HL-60/S4 treated with retinoic acid at 250 ng/mL for 4 days and 3 days (cell line): Measurements from ENCODE around the gene LCORL.
"Not testable (repeated sequence)": the region's sequence is repeated elsewhere in the genome, so short reads cannot be mapped to it uniquely, and the experiment has no call there.

Source experiments
- in situ Hi-C: fragments of 300-500 bp; cut with MboI; formaldehyde crosslinking; loops from 2 replicates; pipeline ENCODE4 v1.7.0; 2022; ENCODE audit warnings: low sequenced_read_pairs

Gene LCORL

GRCh38 chr4:17861906-17862305 is 159.6 kb downstream of the LCORL start:
- in situ Hi-C loops, result not testable (repeated sequence)

GRCh38 chr4:17859793-17860406 is 161.7 kb downstream of the LCORL start:
- in situ Hi-C loops, result no loop called here

GRCh38 chr4:17854036-17854435 is 167.5 kb downstream of the LCORL start:
- in situ Hi-C loops, result no loop called here

GRCh38 chr4:17851959-17852358 is 169.6 kb downstream of the LCORL start:
- in situ Hi-C loops, result no loop called here

- in situ Hi-C loops, result not testable (repeated sequence)
Measured at GRCh38 chr4:17850295-17850694, 171.3 kb downstream of the LCORL start.

- in situ Hi-C loops, result no loop called here
Measured at GRCh38 chr4:17846266-17846665, 175.3 kb downstream of the LCORL start.

- in situ Hi-C loops, result loop anchor here (25.0 kb wide), 2 partner anchors 262 to 538 kb away; no protein-coding TSS in a partner anchor
Measured at GRCh38 chr4:17823871-17824669, 197.5 kb downstream of the LCORL start.

- in situ Hi-C loops, result loop anchor here (25.0 kb wide), 2 partner anchors 255 to 545 kb away; no protein-coding TSS in a partner anchor
Measured at GRCh38 chr4:17817027-17817426, 204.5 kb downstream of the LCORL start.

- in situ Hi-C loops, result loop anchor here (25.0 kb wide), 2 partner anchors 254 to 546 kb away; no protein-coding TSS in a partner anchor
Measured at GRCh38 chr4:17816142-17816541, 205.4 kb downstream of the LCORL start.

- in situ Hi-C loops, result loop anchor here (25.0 kb wide), 2 partner anchors 252 to 548 kb away; no protein-coding TSS in a partner anchor
Measured at GRCh38 chr4:17814140-17814539, 207.4 kb downstream of the LCORL start.

GRCh38 chr4:17812801-17813200 is 208.8 kb downstream of the LCORL start:
- in situ Hi-C loops, result loop anchor here (25.0 kb wide), 2 partner anchors 250 to 550 kb away; no protein-coding TSS in a partner anchor

- in situ Hi-C loops, result loop anchor here (25.0 kb wide), 2 partner anchors 250 to 550 kb away; no protein-coding TSS in a partner anchor
Measured at GRCh38 chr4:17812125-17812524, 209.4 kb downstream of the LCORL start.

- in situ Hi-C loops, result loop anchor here (25.0 kb wide), 2 partner anchors 249 to 551 kb away; no protein-coding TSS in a partner anchor
Measured at GRCh38 chr4:17811078-17811603, 210.4 kb downstream of the LCORL start.

- in situ Hi-C loops, result loop anchor here (25.0 kb wide), 2 partner anchors 248 to 552 kb away; no protein-coding TSS in a partner anchor
Measured at GRCh38 chr4:17810260-17811077, 211.1 kb downstream of the LCORL start, which contains the start of the genes DCAF16 and NCAPG. Gene DCAF16, minus strand, starts transcription at chr4:17810757. Its CDS starts 6,616 bp downstream, at chr4:17804141. Gene NCAPG, plus strand, starts transcription at chr4:17810979. Its CDS starts 99 bp downstream, at chr4:17811078.

- in situ Hi-C loops, result loop anchor here (25.0 kb wide), 2 partner anchors 247 to 553 kb away; no protein-coding TSS in a partner anchor
Measured at GRCh38 chr4:17809667-17810066, 211.9 kb downstream of the LCORL start.

- in situ Hi-C loops, result loop anchor here (25.0 kb wide), 2 partner anchors 245 to 555 kb away; no protein-coding TSS in a partner anchor
Measured at GRCh38 chr4:17807446-17807845, 214.1 kb downstream of the LCORL start.

GRCh38 chr4:17805580-17806155 is 215.9 kb downstream of the LCORL start:
- in situ Hi-C loops, result loop anchor here (25.0 kb wide), 2 partner anchors 243 to 557 kb away; no protein-coding TSS in a partner anchor

GRCh38 chr4:17797808-17798207 is 223.7 kb downstream of the LCORL start:
- in situ Hi-C loops, result no loop called here

GRCh38 chr4:17794730-17795129 is 226.8 kb downstream of the LCORL start:
- in situ Hi-C loops, result no loop called here
